ENCODE measurements around the gene SLC4A2. TPM values are rescaled to one million over a fixed set of nuclear protein-coding genes. Genes with fewer than 3 reads are reported as not detected.

Gene SLC4A2
- total and polyA plus RNA-seq, 2 of the 8 experiments (the other 6 are each of a cell fraction or from before 2014, with no cell fraction given), result 72.6 to 147 TPM

- Histone ChIP-seq H3K36me3 (ENCODE audit: control insufficient read depth in 2 of 4, insufficient read depth in 4 of 4, low read length in 3 of 4) (peaks cover 0 to 30% (median 4%) of the 10 kb centered on the region in 4 experiments; a peak in 3 of 8 replicates), H2BK20ac (ENCODE audit: low read length) (no peak overlapping the region), H2BK15ac (ENCODE audit: low read length) (no peak overlapping the region), H3K23me2 (ENCODE audit: low read depth, low read length) (peaks cover 5% of the 10 kb centered on the region; the same call in 1 of the 2 replicates), H4K91ac (replicated peaks; ENCODE audit: insufficient read length, low read length) (no peak overlapping the region), H3K14ac (ENCODE audit: insufficient read length) (no peak overlapping the region), H2BK5ac (ENCODE audit: low read depth, low read length) (no peak overlapping the region), H3K9me3 (ENCODE audit: insufficient read depth in 2 of 2, low read depth in 1 of 2, low read length in 1 of 2) (no peaks in the 10 kb centered on the region), H3K79me2 (ENCODE audit: control insufficient read depth in 1 of 2, insufficient read depth in 2 of 2, low read length in 2 of 2) (peaks cover 0 to under 1% of the 10 kb centered on the region in 2 experiments; a peak in 1 of 4 replicates), H2BK12ac (ENCODE audit: low read depth, low read length) (no peak overlapping the region), H3K9ac (replicated peaks in 1 of 4; ENCODE audit: extremely low read depth in 1 of 4, low read depth in 3 of 4, low read length in 3 of 4) (no peak overlapping the region), H3K23ac (ENCODE audit: insufficient read length) (no peak overlapping the region), H2AK5ac (ENCODE audit: low read depth, low read length) (no peak overlapping the region), H4K20me1 (replicated peaks in 1 of 2; ENCODE audit: control insufficient read depth in 1 of 2, insufficient read depth in 2 of 2, low read length in 2 of 2) (peaks cover 17 to 40% of the 10 kb centered on the region in 2 experiments), H3K27ac (ENCODE audit: low read depth, low read length) (no peak overlapping the region), H2AFZ (ENCODE audit: low read length) (no peak overlapping the region), H3K4me1 (replicated peaks in 1 of 4; ENCODE audit: control insufficient read depth in 3 of 4, insufficient read depth in 4 of 4, low read length in 3 of 4) (peaks cover 0 to 15% (median 3%) of the 10 kb centered on the region in 4 experiments; a peak in 6 of 7 replicates), H3K56ac (replicated peaks; ENCODE audit: insufficient read length, low read depth, low read length) (no peak overlapping the region), H3K4me2 (ENCODE audit: insufficient read depth in 1 of 2, low read depth in 2 of 2, low read length in 2 of 2) (no peak overlapping the region), H3K79me1 (ENCODE audit: low read depth, low read length) (no peaks in the 10 kb centered on the region; the same call in 1 of the 2 replicates), H2BK120ac (replicated peaks; ENCODE audit: low read depth, low read length) (no peak overlapping the region), H4K8ac (ENCODE audit: extremely low read depth, insufficient read depth, low read length) (no peak overlapping the region), H3K4ac (replicated peaks; ENCODE audit: insufficient read length, low read depth, low read length) (no peak overlapping the region), H3K27me3 (replicated peaks in 1 of 4; ENCODE audit: control insufficient read depth in 3 of 4, extremely low read depth in 1 of 4, insufficient read depth in 3 of 4, low read length in 3 of 4) (peaks cover 0 to 7% (median 4%) of the 10 kb centered on the region in 4 experiments; a peak in 5 of 7 replicates), H4K5ac (ENCODE audit: insufficient read length, low read depth, low read length) (no peak overlapping the region), H3K4me3 (ENCODE audit: extremely low read depth in 1 of 4, insufficient read depth in 2 of 4, low read depth in 3 of 4, low read length in 4 of 4) (no peak overlapping the region), H3K18ac (ENCODE audit: extremely low read depth, low read length) (no peak overlapping the region)
- 88% methylated on average over 27 of the region's 30 CpGs; no CpG with 5 or more reads in 1 of the 2 experiments for WGBS, 2 experiments (ENCODE audit: extremely low coverage in 1 of 2, insufficient coverage in 1 of 2, insufficient read length in 1 of 2, insufficient replicate concordance in 2 of 2, low coverage in 1 of 2, low lambda C conversion rate in 2 of 2, missing lambda C conversion rate in 1 of 2)
- TF ChIP-seq SIX5 (IDR thresholded peaks at IDR 0.05; ENCODE audit: low read depth, low read length) (no peak), RAD21 (IDR thresholded peaks at IDR 0.05 in 1 of 2, conservative IDR thresholded peaks at IDR 0.05 in 1 of 2; ENCODE audit: low read depth in 2 of 2, low read length in 2 of 2) (no peak), NRF1 (IDR thresholded peaks at IDR 0.05; ENCODE audit: low read depth, low read length) (no peak)
- POLR2A ChIA-PET (ENCODE audit: partially characterized antibody), result no interaction called here
- DNase-seq (ENCODE audit: low read depth in 1 of 2, low spot score in 2 of 2), result no peak
- no peak for FAIRE-seq
- CTCF ChIA-PET (ENCODE audit: partially characterized antibody), result interaction anchor here (0.8 to 22.4 kb wide), 12 partner anchors 10 to 123 kb away, joined by 3 to 448 read pairs (median 7); partner anchors contain the start of genes AGAP3, GBX1 and TMUB1
Measured at GRCh38 chr7:151121380-151122170, 62.2 kb downstream of the SLC4A2 start.

Measured in H1 (cell line).